Stimulated activated CD4-positive, alpha-beta T cell treated with anti-CD3 and anti-CD28 coated beads, TNF-alpha, amount 100 ng/mL, for 24 hours (primary cell): ENCODE results near the gene AURKAIP1.

Source experiments
- DNase-seq, 3 experiments: peaks; one replicate each; pipeline ENCODE4 v3.0.0-alpha.2; 2020; ENCODE audit warnings: low read depth in 3 of 3

AURKAIP1 gene

DNA sequence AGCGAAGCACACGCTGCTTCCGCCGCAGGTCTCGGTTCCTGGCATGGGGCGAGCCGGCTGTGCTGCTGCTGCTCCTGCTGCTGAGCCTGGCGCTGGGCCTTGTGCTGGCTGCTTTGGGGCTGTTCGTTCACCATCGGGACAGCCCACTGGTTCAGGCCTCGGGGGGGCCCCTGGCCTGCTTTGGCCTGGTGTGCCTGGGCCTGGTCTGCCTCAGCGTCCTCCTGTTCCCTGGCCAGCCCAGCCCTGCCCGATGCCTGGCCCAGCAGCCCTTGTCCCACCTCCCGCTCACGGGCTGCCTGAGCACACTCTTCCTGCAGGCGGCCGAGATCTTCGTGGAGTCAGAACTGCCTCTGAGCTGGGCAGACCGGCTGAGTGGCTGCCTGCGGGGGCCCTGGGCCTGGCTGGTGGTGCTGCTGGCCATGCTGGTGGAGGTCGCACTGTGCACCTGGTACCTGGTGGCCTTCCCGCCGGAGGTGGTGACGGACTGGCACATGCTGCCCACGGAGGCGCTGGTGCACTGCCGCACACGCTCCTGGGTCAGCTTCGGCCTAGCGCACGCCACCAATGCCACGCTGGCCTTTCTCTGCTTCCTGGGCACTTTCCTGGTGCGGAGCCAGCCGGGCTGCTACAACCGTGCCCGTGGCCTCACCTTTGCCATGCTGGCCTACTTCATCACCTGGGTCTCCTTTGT, 41.3 kb downstream of the AURKAIP1 start:
- no peak for DNase-seq

- DNase-seq = no peak
Observed at GRCh38 chr1:1332774-1333480, 42.1 kb downstream of the AURKAIP1 start.

DNA sequence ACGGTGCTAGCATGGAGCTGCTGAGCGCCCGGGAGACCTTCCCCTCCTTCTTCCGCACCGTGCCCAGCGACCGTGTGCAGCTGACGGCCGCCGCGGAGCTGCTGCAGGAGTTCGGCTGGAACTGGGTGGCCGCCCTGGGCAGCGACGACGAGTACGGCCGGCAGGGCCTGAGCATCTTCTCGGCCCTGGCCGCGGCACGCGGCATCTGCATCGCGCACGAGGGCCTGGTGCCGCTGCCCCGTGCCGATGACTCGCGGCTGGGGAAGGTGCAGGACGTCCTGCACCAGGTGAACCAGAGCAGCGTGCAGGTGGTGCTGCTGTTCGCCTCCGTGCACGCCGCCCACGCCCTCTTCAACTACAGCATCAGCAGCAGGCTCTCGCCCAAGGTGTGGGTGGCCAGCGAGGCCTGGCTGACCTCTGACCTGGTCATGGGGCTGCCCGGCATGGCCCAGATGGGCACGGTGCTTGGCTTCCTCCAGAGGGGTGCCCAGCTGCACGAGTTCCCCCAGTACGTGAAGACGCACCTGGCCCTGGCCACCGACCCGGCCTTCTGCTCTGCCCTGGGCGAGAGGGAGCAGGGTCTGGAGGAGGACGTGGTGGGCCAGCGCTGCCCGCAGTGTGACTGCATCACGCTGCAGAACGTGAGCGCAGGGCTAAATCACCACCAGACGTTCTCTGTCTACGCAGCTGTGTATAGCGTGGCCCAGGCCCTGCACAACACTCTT, 42.8 kb downstream of the AURKAIP1 start:
- DNase-seq = no peak

DNA sequence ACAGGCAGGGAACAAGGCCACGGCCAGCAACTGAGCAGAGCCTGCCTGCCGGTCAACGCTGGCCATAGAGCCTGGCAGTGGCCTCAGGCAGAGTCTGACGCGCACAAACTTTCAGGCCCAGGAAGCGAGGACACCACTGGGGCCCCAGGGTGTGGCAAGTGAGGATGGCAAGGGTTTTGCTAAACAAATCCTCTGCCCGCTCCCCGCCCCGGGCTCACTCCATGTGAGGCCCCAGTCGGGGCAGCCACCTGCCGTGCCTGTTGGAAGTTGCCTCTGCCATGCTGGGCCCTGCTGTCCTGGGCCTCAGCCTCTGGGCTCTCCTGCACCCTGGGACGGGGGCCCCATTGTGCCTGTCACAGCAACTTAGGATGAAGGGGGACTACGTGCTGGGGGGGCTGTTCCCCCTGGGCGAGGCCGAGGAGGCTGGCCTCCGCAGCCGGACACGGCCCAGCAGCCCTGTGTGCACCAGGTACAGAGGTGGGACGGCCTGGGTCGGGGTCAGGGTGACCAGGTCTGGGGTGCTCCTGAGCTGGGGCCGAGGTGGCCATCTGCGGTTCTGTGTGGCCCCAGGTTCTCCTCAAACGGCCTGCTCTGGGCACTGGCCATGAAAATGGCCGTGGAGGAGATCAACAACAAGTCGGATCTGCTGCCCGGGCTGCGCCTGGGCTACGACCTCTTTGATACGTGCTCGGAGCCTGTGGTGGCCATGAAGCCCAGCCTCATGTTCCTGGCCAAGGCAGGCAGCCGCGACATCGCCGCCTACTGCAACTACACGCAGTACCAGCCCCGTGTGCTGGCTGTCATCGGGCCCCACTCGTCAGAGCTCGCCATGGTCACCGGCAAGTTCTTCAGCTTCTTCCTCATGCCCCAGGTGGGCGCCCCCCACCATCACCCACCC, 43.7 kb downstream of the AURKAIP1 start, which contains the start of gene TAS1R3:
TAS1R3 (plus strand) TSS at position 213 of the 898 bp plus-strand sequence; CDS start at position 279, 66 bp downstream.
- DNase-seq = no peak

- no peak for DNase-seq
Observed at GRCh38 chr1:1330366-1331067, 44.5 kb downstream of the AURKAIP1 start.

- no peak for DNase-seq
Observed at GRCh38 chr1:1329304-1330210, 45.5 kb downstream of the AURKAIP1 start.

GRCh38 chr1:1328254-1328653, 46.8 kb downstream of the AURKAIP1 start:
- DNase-seq = no peak

- DNase-seq = no peak
Observed at GRCh38 chr1:1327291-1327690, 47.7 kb downstream of the AURKAIP1 start.

- no peak for DNase-seq
Observed at GRCh38 chr1:1326075-1326605, 48.9 kb downstream of the AURKAIP1 start.

GRCh38 chr1:1325288-1326074, 49.5 kb downstream of the AURKAIP1 start:
- no peak for DNase-seq

DNA sequence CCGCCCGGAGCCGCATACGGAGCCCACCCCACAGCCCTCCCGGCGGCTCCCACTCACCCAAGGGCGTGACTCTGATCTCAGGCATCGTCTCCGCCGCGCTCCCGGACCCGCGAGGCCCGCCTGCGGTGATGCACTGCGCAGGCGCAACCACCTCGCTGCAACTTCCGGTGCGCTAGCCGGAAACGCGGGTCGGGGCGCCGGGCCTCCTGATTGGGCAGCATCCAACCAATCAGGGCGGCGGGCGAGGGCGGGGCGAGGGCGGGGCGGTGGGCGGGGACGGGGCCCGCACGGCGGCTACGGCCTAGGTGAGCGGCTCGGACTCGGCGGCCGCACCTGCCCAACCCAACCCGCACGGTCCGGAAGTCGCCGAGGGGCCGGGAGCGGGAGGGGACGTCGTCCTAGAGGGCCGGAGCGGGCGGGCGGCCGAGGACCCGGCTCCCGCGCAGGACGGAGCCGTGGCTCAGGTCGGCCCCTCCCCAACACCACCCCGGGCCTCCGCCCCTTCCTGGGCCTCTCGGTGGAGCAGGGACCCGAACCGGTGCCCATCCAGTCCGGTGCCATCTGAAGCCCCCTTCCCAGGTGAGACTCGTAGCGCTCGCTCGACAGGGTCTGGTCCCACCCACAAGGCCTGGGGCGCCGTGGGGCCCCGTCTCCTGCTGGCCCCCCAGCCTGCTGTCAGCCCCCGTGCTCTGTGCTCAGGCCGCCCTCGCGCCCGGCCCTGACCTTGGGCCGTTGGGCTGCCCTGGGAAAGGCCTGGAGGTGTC, 50.3 kb downstream of the AURKAIP1 start, which contains the start of the genes CPTP and INTS11:
CPTP (plus strand) TSS at position 279 of the 764 bp plus-strand sequence. CDS start 2,109 bp downstream, outside the sequence.
INTS11 (minus strand) TSS at position 137 of the 764 bp plus-strand sequence; CDS start at position 85, 52 bp downstream.
- DNase-seq = peak; percentile 94 to 96 (median 95)

DNA sequence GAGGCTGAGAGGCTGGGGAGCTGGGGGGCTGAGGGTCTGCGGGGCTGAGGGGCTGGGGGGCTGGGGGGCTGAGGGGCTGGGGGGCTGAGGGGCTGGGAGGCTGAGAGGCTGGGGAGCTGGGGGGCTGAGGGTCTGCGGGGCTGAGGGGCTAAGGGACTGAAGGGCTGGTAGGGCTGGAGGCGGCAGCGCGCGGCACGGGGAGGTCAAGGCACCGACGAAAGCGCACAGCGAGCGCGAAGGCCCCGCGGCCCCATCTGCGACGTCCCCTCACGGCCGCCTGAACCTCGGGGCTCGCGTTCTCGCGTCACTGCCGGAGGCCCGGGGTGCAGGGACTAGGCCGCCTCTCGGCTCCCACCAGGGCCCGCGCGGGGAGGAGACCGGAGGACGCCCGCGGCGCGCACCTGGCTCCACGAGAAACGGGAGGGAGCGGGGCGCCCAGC, 50.9 kb downstream of the AURKAIP1 start:
- DNase-seq = no peak
